MM.1S (cell line): ENCODE results near the gene GPR139.

Experiments
- DNase-seq: peaks from one replicate; pipeline ENCODE4 v3.0.0-alpha.2; 2015
- H2AFZ ChIP-seq: fragments of 300-600 bp; sonication (generic); 2 replicates; pipeline ENCODE4 v1.6.0; 2016; ENCODE audit warnings: antibody characterized with exemption, low read length
- H3F3A ChIP-seq: fragments of 300-600 bp; sonication (generic); 2 replicates; pipeline ENCODE4 v1.6.1; 2016; ENCODE audit warnings: mild to moderate bottlenecking, antibody characterized with exemption, low read length, moderate library complexity, mixed read lengths; ENCODE audit not compliant: insufficient read depth
- H3K27ac ChIP-seq: fragments of 300-600 bp; sonication (generic); 2 replicates; pipeline ENCODE4 v1.5.1; 2016; ENCODE audit warnings: mild to moderate bottlenecking, low read length
- H3K27me3 ChIP-seq: fragments of 300-600 bp; sonication (generic); replicated peaks from 2 replicates; pipeline ENCODE4 v1.6.0; 2016; ENCODE audit warnings: low read length; ENCODE audit not compliant: insufficient read depth
- H3K36me3 ChIP-seq: fragments of 300-600 bp; sonication (generic); replicated peaks from 2 replicates; pipeline ENCODE4 v1.6.1; 2016; ENCODE audit warnings: mild to moderate bottlenecking, low read length, mixed read lengths; ENCODE audit not compliant: insufficient read depth
- H3K4me1 ChIP-seq: fragments of 300-600 bp; sonication (generic); 2 replicates; pipeline ENCODE4 v1.6.1; 2016; ENCODE audit warnings: low read length, mixed read lengths
- H3K4me2 ChIP-seq: fragments of 300-600 bp; sonication (generic); 2 replicates; pipeline ENCODE4 v1.6.0; 2016; ENCODE audit warnings: low read depth, low read length
- H3K4me3 ChIP-seq: fragments of 300-600 bp; sonication (generic); 2 replicates; pipeline ENCODE4 v1.5.1; 2016; ENCODE audit warnings: low read length, mixed read lengths
- H3K79me2 ChIP-seq: fragments of 300-600 bp; sonication (generic); 2 replicates; pipeline ENCODE4 v1.6.1; 2016; ENCODE audit warnings: mixed run types, low read length, mixed read lengths
- H3K9ac ChIP-seq: fragments of 300-600 bp; sonication (generic); 2 replicates; pipeline ENCODE4 v1.6.1; 2016; ENCODE audit warnings: low read length, mixed read lengths
- H3K9me2 ChIP-seq: fragments of 300-600 bp; sonication (generic); replicated peaks from 2 replicates; pipeline ENCODE4 v1.6.1; 2016; ENCODE audit warnings: mild to moderate bottlenecking, low read length, mixed read lengths; ENCODE audit not compliant: insufficient read depth
- H3K9me3 ChIP-seq: fragments of 300-600 bp; sonication (generic); replicated peaks from 2 replicates; pipeline ENCODE4 v1.6.1; 2016; ENCODE audit warnings: mild to moderate bottlenecking, low read length, mixed read lengths; ENCODE audit not compliant: insufficient read depth
- H4K20me1 ChIP-seq: fragments of 300-600 bp; sonication (generic); 2 replicates; pipeline ENCODE4 v1.6.1; 2016; ENCODE audit warnings: mild to moderate bottlenecking, low read length, moderate library complexity, mixed read lengths; ENCODE audit not compliant: insufficient read depth
- EZH2 ChIP-seq: fragments of 300-600 bp; sonication (generic); optimal IDR thresholded peaks from 2 replicates; pipeline ENCODE3; 2017; ENCODE audit warnings: low read depth, mild to moderate bottlenecking, antibody characterized with exemption, low read length, mixed read lengths
- EZH2phosphoT487 ChIP-seq: fragments of 300-600 bp; sonication (generic); IDR thresholded peaks from 2 replicates; pipeline ENCODE4 v1.6.1; 2018; ENCODE audit warnings: antibody characterized with exemption, low read length
- TF ChIP-seq, protein P1 (sequence below): fragments of 300-600 bp; sonication (generic); IDR thresholded peaks from 2 replicates; pipeline ENCODE4 v1.5.1; 2016; ENCODE audit warnings: antibody characterized with exemption, low read length, mixed read lengths

The GPR139 gene

DNA sequence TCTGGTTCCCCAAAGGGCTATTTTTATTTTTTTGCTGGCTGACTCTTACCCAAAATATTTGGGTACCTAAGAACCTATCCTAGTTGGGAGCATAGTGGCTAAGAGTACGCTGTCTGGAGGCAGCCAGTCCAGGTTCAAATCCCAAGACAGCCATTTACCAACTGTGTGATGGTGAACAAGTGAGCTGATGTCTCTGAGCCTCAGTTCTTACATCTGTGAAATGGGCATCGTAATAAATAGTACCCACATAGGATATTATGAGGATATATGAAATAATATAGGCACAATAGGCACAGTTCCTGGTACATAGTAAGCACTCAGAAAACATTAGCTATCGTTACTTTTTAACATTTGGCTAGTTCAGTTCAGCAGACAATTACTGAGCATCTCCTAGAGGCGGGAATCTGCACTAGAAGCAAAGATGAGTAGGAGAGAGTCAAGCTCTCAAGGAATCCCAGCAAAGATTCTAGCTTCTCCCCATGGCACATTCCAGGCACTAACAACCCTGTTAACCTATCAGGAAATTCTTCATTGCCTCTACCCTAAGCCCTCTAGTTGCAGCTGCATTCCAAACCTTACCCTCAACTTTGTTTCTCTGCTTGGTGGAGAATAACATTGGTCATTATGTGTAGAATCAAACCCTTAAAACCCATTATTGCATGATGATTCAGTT lies 31.6 kb downstream of the GPR139 start:
- Histone ChIP-seq H3K79me2 (no peaks in the 10 kb centered on the region), H3K4me1 (no peaks in the 10 kb centered on the region), H2AFZ (no peak overlapping the region), H3K27me3 (no peaks in the 10 kb centered on the region), H3K9me2 (no peaks in the 10 kb centered on the region), H3F3A (no peaks in the 10 kb centered on the region; the same call in 1 of the 2 replicates), H3K9me3 (no peaks in the 10 kb centered on the region), H4K20me1 (no peaks in the 10 kb centered on the region), H3K4me3 (no peak overlapping the region), H3K36me3 (no peaks in the 10 kb centered on the region), H3K27ac (no peak overlapping the region), H3K9ac (no peak overlapping the region), H3K4me2 (no peak overlapping the region)
- DNase-seq: no peak
- TF ChIP-seq EZH2: no peak
- TF ChIP-seq EZH2phosphoT487: no peak
- TF ChIP-seq, protein P1, sequence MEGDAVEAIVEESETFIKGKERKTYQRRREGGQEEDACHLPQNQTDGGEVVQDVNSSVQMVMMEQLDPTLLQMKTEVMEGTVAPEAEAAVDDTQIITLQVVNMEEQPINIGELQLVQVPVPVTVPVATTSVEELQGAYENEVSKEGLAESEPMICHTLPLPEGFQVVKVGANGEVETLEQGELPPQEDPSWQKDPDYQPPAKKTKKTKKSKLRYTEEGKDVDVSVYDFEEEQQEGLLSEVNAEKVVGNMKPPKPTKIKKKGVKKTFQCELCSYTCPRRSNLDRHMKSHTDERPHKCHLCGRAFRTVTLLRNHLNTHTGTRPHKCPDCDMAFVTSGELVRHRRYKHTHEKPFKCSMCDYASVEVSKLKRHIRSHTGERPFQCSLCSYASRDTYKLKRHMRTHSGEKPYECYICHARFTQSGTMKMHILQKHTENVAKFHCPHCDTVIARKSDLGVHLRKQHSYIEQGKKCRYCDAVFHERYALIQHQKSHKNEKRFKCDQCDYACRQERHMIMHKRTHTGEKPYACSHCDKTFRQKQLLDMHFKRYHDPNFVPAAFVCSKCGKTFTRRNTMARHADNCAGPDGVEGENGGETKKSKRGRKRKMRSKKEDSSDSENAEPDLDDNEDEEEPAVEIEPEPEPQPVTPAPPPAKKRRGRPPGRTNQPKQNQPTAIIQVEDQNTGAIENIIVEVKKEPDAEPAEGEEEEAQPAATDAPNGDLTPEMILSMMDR: no peak

DNA sequence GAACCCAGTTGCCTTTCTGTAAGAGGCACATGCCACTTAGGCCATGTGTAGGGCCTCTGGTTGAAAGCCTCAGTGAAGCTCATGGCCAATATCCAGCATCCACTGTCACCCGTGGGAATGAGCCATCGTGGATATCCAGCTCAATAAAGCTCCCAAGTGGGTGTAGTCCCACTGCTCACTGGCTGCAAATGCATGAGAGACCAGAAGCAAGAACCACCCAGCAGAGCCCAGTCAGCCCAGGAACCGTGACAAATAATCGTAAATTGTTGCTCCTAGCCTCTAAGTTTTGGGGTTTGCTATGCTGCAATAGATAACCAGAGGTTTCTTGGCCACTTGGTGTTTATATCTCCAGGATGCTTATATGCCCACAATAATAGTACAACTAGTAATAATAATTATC lies 33.7 kb downstream of the GPR139 start:
- no peaks in the 10 kb centered on the region for H4K20me1 ChIP-seq
- H3K27me3 ChIP-seq: no peaks in the 10 kb centered on the region

DNA sequence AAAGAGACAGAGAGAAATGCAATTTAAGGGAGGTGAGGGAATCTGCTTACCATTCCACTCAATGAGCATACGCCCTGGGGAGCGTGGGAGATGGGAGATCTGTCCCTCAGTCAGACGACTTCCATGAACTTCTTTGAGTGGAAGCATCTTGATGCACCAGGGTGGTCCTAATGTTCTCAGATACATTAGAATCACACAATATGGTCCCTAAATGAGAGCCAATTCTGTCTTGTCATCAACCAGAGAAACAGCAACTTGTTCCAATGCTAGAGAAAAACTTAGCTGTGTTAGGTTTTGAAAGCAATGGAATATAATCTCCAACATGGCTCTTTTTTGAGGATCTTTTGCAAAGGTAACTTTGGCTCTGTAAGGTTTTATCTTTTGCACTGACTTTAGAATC lies 44.1 kb downstream of the GPR139 start:
- no peaks in the 10 kb centered on the region for H3K4me1 ChIP-seq
- no peak overlapping the region for H2AFZ ChIP-seq
- TF ChIP-seq, protein P1: no peak
- TF ChIP-seq EZH2 (no peak), EZH2phosphoT487 (no peak)

More for the DNA sequence above, 33.7 kb downstream of the GPR139 start:
- no peak for DNase-seq
- Histone ChIP-seq H3K4me1 (no peaks in the 10 kb centered on the region), H3K4me3 (no peak overlapping the region), H3K9ac (no peak overlapping the region), H3K9me2 (no peaks in the 10 kb centered on the region), H3K4me2 (no peak overlapping the region), H3F3A (no peaks in the 10 kb centered on the region; the same call in 1 of the 2 replicates), H2AFZ (no peak overlapping the region), H3K79me2 (no peaks in the 10 kb centered on the region), H3K9me3 (no peaks in the 10 kb centered on the region), H3K36me3 (no peaks in the 10 kb centered on the region), H3K27ac (no peak overlapping the region)
- TF ChIP-seq, protein P1: no peak

More for the DNA sequence above, 44.1 kb downstream of the GPR139 start:
- Histone ChIP-seq H3K79me2 (no peaks in the 10 kb centered on the region), H3K36me3 (no peaks in the 10 kb centered on the region), H3K27me3 (no peaks in the 10 kb centered on the region), H3F3A (no peaks in the 10 kb centered on the region), H3K9me2 (no peaks in the 10 kb centered on the region), H3K9me3 (no peaks in the 10 kb centered on the region), H4K20me1 (no peaks in the 10 kb centered on the region), H3K27ac (no peak overlapping the region), H3K4me2 (no peak overlapping the region), H3K9ac (no peak overlapping the region), H3K4me3 (no peak overlapping the region)
- DNase-seq: no peak
